Left cardiac atrium (tissue), 4 donors: ENCODE data around the gene CARNS1. TPM values are rescaled to one million over a fixed set of nuclear protein-coding genes. Genes with fewer than 3 reads are reported as not detected.
A peak's percentile ranks its signal among the peaks of the same experiment; 100 is the strongest.

ENCODE experiments used
- ATAC-seq, 2 donors: fragments of 200-7000 bp; cut with Tn5 transposase; one replicate each; pipeline ENCODE4 v1.9.1; 2020; ENCODE audit warnings: mild to moderate bottlenecking in 2 of 2, moderate library complexity in 2 of 2
- DNase-seq: peaks from one replicate; pipeline ENCODE4 v3.0.0-alpha.2; 2020
- intact Hi-C, 2 donors: fragments of 100-400 bp; cut with DNase I; formaldehyde crosslinking; loops; one replicate each; pipeline versions ENCODE4 v1.14.1 to v1.15.1; 2022 to 2023
- total RNA-seq, 2 donors: library from RNA; stranded (reverse); fragmentation: NEBNext Ultra II Directional; extraction: Animal tissue kit (Norgen Biotek cat#: 25700); gene quantifications; one replicate each; pipeline ENCODE4 v1.2.1, GENCODE V29; 2021
- donor health status: DM: no; HTN: yes; CAD: no.
- donor health status: DM: no; HTN: yes; CAD: no; lungs with severe emphysema.
- donor health status: DM: yes; HTN: yes; CAD: no.
- donor health status: Dilated cardiomyopathy.

CARNS1 gene
- total RNA-seq, 2 donors from 2014 or later = 6.6 to 11.9 TPM

DNA sequence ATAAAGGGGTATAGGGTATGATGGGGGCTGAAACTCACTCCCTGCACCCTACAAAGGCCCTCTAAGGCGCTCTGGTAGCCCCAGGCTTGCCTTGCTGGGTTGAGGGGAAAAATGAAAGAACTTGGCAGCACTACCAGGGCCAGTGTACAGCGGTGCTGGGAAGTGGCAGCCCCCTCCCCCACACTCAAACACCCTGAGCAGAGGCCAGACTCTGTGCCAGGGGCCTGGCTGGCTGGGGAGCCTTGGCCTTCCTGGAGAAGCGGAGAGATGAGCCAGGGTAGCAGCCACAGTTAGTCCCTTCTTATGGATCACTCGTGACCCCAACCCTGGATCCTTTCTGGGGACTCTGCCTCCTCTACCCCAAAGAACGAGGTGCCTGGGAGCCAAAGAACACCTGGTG is 50.9 kb downstream of the CARNS1 start:
- DNase-seq (no peak), ATAC-seq (no peak)
- intact Hi-C loops = loop anchor here in 1 of 2 donors (10.0 kb wide), 1 partner anchor 62 kb away; the partner anchor contains the start of genes PPP1CA and TBC1D10C

- intact Hi-C loops = loop anchor here in 1 of 2 donors (10.0 kb wide), 1 partner anchor 62 kb away; the partner anchor contains the start of genes PPP1CA and TBC1D10C
- DNase-seq (no peak), ATAC-seq (no peak)
Measured at GRCh38 chr11:67466962-67467771, 51.7 kb downstream of the CARNS1 start.

GRCh38 chr11:67468056-67468455 is 52.6 kb downstream of the CARNS1 start:
- ATAC-seq (peak in 1 of 2 donors; percentile 4), DNase-seq (no peak)
- intact Hi-C loops = loop anchor here in 1 of 2 donors (10.0 kb wide), 1 partner anchor 63 kb away; the partner anchor contains the start of genes PPP1CA and TBC1D10C

- intact Hi-C loops = loop anchor here in 1 of 2 donors (10.0 kb wide), 1 partner anchor 64 kb away; the partner anchor contains the start of genes PPP1CA and TBC1D10C
- no peak for ATAC-seq
- no peak for DNase-seq
Measured at GRCh38 chr11:67468456-67468758, 52.9 kb downstream of the CARNS1 start.

DNA sequence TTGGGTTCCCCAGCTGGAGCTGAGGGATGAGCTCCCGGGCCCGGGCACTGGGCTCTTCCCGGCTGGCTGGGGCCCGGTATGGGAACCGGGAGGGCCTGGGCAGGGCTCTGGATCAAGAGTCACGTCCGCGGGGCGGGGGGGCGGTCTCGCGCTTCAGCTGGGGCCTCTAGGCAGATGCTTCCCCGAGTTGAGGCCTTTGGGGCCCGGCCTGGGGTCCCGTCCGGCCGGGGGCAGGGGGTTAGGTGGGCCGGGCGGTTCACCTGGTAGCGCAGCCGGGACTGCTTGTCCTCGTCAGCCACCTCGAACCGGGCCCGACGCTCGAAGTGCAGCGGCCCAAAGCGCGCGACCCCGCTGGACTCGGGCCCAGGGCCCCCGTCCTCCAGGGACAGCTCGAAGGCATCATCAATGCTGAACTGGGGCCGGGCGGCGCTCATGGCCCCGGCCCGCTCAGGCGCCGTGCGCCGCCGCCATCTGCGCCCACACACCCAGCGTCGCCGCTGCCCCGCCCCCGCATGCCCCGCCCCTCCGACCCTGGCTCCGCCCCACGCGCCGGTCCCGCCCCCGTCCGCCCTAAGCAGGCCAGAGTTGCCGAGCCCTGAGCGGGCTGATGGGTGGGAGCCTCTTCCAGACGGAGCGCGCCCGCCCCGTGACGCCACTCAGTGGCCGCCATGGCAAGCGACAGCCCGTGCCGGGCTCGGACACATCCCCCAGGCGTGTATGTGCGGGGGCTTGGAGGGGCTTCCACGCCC is 53.5 kb downstream of the CARNS1 start, which contains the start of gene TMEM134:
Gene TMEM134 (minus strand): TSS at position 493 of the 749 bp plus-strand sequence. CDS start 59 bp downstream, at position 434.
- intact Hi-C loops = loop anchor here in 1 of 2 donors (10.0 kb wide), 1 partner anchor 64 kb away; the partner anchor contains the start of genes PPP1CA and TBC1D10C
- peak; percentile 93 for DNase-seq

GRCh38 chr11:67469508-67469811 is 54.0 kb downstream of the CARNS1 start:
- intact Hi-C loops = loop anchor here in 1 of 2 donors (10.0 kb wide), 1 partner anchor 65 kb away; the partner anchor contains the start of genes PPP1CA and TBC1D10C
- no peak for ATAC-seq
- no peak for DNase-seq

More for the DNA sequence above, 53.5 kb downstream of the CARNS1 start, which contains the start of gene TMEM134:
- peak; percentile 92 to 95 for ATAC-seq

GRCh38 chr11:67470337-67471002 is 55.0 kb downstream of the CARNS1 start:
- ATAC-seq (no peak), DNase-seq (no peak)

GRCh38 chr11:67472882-67473281 is 57.4 kb downstream of the CARNS1 start:
- ATAC-seq = no peak

More at GRCh38 chr11:67470337-67471002, 55.0 kb downstream of the CARNS1 start:
- intact Hi-C loops = loop anchor here in 1 of 2 donors (5.0 kb wide), 1 partner anchor 68 kb away; the partner anchor contains the start of genes PPP1CA and TBC1D10C

More at GRCh38 chr11:67472882-67473281, 57.4 kb downstream of the CARNS1 start:
- intact Hi-C loops = loop anchor here in 1 of 2 donors (5.0 kb wide), 1 partner anchor 71 kb away; the partner anchor contains the start of genes PPP1CA and TBC1D10C
- DNase-seq = no peak

Other genes with a start within 250 kb of the CARNS1 start
- gene GRK2, start 149.2 kb upstream of the CARNS1 start, total RNA-seq = 10 to 100 TPM; 51.6 to 52.6 TPM
- 10 to 100 TPM; 22.1 to 22.6 TPM for gene ANKRD13D, start 126.4 kb upstream of the CARNS1 start, total RNA-seq
- 10 to 100 TPM; 18.1 to 22.2 TPM for gene SSH3, start 112.1 kb upstream of the CARNS1 start, total RNA-seq
- 10 to 100 TPM; 54.5 to 59.3 TPM for gene POLD4, start 62.1 kb upstream of the CARNS1 start, total RNA-seq
- 1 to 10 TPM; 1.1 to 4.6 TPM for gene CLCF1, start 42.1 kb upstream of the CARNS1 start, total RNA-seq
- 1 to 10 TPM; 6.2 to 9.0 TPM for gene RAD9A, start 23.7 kb upstream of the CARNS1 start, total RNA-seq
- 10 to 100 TPM; 86.7 to 94.1 TPM for gene PPP1CA, start 13.8 kb upstream of the CARNS1 start, total RNA-seq
- 1 to 10 TPM; 2.4 to 2.8 TPM for gene TBC1D10C, start 11.6 kb upstream of the CARNS1 start, total RNA-seq
- gene RPS6KB2, start 12.8 kb downstream of the CARNS1 start, total RNA-seq = 10 to 100 TPM; 25.5 to 31.0 TPM
- 1 to 10 TPM; 1.8 to 4.7 TPM for gene PTPRCAP, start 22.0 kb downstream of the CARNS1 start, total RNA-seq
- 10 to 100 TPM; 35.4 to 40.7 TPM for gene CORO1B, start 27.8 kb downstream of the CARNS1 start, total RNA-seq
- gene GPR152, start 37.1 kb downstream of the CARNS1 start, total RNA-seq = not detected
- 1 to 10 TPM; 1.2 to 1.3 TPM for gene CABP4, start 39.7 kb downstream of the CARNS1 start, total RNA-seq
- gene TMEM134, start 53.6 kb downstream of the CARNS1 start, total RNA-seq = 10 to 100 TPM; 50.5 to 58.1 TPM
- gene AIP, start 67.3 kb downstream of the CARNS1 start, total RNA-seq = 10 to 100 TPM; 50.5 to 51.2 TPM
- 10 to 100 TPM; 27.7 to 34.7 TPM for gene PITPNM1, start 89.7 kb downstream of the CARNS1 start, total RNA-seq
- 10 to 100 TPM; 44.8 to 60.9 TPM for gene CDK2AP2, start 92.5 kb downstream of the CARNS1 start, total RNA-seq
- not detected for gene CABP2, start 107.8 kb downstream of the CARNS1 start, total RNA-seq
- gene GSTP1, start 168.1 kb downstream of the CARNS1 start, total RNA-seq = 100 to 1,000 TPM; 314 to 337 TPM
- gene NDUFV1, start 191.3 kb downstream of the CARNS1 start, total RNA-seq = 100 to 1,000 TPM; 422 to 434 TPM
- 10 to 100 TPM; 60.1 to 61.7 TPM for gene NUDT8, start 214.3 kb downstream of the CARNS1 start, total RNA-seq
- not detected for gene TBX10, start 224.1 kb downstream of the CARNS1 start, total RNA-seq
- gene ACY3, start 235.1 kb downstream of the CARNS1 start, total RNA-seq = not detected